Activated CD8-positive, alpha-beta T cell treated with anti-CD3 and anti-CD28 coated beads for 36 hours (primary cell): ENCODE data around the gene ABCC11. TPM values are rescaled to one million over a fixed set of nuclear protein-coding genes. Genes with fewer than 3 reads are reported as not detected.

Experiments
- ATAC-seq: fragments of 200-7000 bp; cut with Tn5 transposase; one replicate; pipeline ENCODE4 v1.10.0; 2021; ENCODE audit warnings: mild to moderate bottlenecking, moderate library complexity
- CTCF ChIA-PET: fragments of 350-600 bp; sonication (Branson Sonifier 250); formaldehyde crosslinking; loops from one replicate; lab custom pipeline; 2021; ENCODE audit warnings: antibody characterized with exemption; lab: Charles Lee
- POLR2A ChIA-PET: fragments of 350-600 bp; sonication (Branson Sonifier 250); formaldehyde crosslinking; loops from one replicate; lab custom pipeline; 2021; ENCODE audit warnings: antibody characterized with exemption; lab: Charles Lee
- DNase-seq: peaks from one replicate; pipeline ENCODE4 v3.0.0-alpha.2; 2020
- H3K27ac Mint-ChIP-seq: one replicate; pipeline ENCODE4 v1.8.0; 2021; ENCODE audit warnings: mild to moderate bottlenecking, mixed read lengths
- H3K27me3 Mint-ChIP-seq: one replicate; pipeline ENCODE4 v1.8.0; 2021; ENCODE audit warnings: mixed read lengths
- H3K36me3 Mint-ChIP-seq: one replicate; pipeline ENCODE4 v1.8.0; 2021; ENCODE audit warnings: low read depth, mixed read lengths
- H3K4me1 Mint-ChIP-seq: one replicate; pipeline ENCODE4 v1.8.0; 2021; ENCODE audit warnings: low read depth, mixed read lengths
- H3K4me3 Mint-ChIP-seq: one replicate; pipeline ENCODE4 v1.8.0; 2021; ENCODE audit warnings: mild to moderate bottlenecking, moderate library complexity, mixed read lengths
- H3K9me3 Mint-ChIP-seq: one replicate; pipeline ENCODE4 v1.8.0; 2021; ENCODE audit warnings: mixed read lengths
- intact Hi-C: fragments of 100-400 bp; cut with micrococcal nuclease; formaldehyde crosslinking; loops from one replicate; pipeline ENCODE4 v1.10.0; 2022
- total RNA-seq, 2 experiments: library from RNA; stranded (reverse); gene quantifications; one replicate each; pipeline ENCODE4 v1.2.3, GENCODE V29; 2021
- TF ChIP-seq, protein P1 (sequence below): fragments of 200-600 bp; IDR thresholded peaks from one replicate; pipeline ENCODE4 v1.8.0; 2022; ENCODE audit warnings: antibody characterized with exemption, mild to moderate bottlenecking

ABCC11 gene
- total RNA-seq, 2 experiments from 2014 or later: 0.16 to 0.54 TPM

DNA sequence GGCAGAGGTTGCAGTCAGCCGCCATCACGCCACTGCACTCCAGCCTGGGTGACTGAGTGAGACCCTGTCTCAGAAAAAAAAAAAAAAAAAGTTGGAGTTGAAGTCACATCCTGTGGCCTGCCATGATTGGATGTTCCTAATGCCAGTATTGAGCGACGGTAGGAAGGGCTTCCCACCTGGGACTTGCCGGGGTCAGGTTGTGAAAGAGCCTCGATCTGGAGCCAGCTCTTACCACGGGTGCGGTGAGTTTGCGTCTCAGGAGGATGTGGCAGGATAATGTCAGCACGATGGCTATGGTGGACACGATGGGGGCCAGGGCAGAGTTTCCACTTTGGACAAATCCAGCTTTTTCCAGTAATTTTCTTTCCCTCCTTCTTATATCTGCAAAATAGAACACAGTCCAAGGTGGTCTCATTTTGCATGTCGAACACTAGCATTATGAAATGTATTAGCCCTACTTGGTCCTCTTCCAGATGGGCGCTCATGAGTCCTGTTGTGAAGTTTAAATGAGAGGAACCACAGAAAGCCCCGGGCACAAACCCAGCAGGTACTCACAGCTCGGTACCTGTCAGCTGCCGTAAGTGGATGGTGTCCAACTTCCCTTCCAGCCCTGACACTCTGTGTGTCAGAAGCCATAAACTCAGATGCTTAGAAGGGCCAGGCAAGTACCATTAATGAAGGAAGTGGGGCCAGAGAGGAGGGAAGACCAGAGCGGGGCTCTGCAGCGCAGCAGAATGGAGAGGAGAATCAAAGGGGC, 113.7 kb downstream of the ABCC11 start:
- no peak for ATAC-seq

DNA sequence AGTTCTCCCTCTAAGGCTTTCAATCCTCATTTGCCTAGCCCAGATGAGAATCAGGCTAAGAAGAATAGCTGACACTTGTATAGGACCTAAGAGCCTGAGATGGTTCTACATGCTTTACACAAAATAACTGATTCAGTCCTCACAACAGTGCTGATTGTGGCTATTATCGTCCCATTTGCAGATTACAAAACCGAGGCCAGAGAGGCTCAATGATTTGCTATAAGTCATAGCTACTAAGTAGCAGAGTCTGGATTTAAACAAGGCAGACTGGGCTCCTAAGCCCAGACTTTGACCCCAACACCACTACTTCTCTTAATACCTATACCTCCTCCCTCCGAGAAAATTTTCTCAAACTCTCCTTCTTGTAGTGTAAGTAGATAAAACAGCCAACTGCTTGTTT, 114.6 kb downstream of the ABCC11 start:
- ChIA-PET POLR2A (no interaction called here), CTCF (interaction anchor here (0.6 kb wide), 1 partner anchor 15 kb away, joined by 3 read pairs; no protein-coding TSS in a partner anchor)
- intact Hi-C loops: no loop called here
- H3K27ac Mint-ChIP-seq: no peak overlapping the region
- no peaks in the 10 kb centered on the region for H3K4me1 Mint-ChIP-seq
- TF ChIP-seq, protein P1, sequence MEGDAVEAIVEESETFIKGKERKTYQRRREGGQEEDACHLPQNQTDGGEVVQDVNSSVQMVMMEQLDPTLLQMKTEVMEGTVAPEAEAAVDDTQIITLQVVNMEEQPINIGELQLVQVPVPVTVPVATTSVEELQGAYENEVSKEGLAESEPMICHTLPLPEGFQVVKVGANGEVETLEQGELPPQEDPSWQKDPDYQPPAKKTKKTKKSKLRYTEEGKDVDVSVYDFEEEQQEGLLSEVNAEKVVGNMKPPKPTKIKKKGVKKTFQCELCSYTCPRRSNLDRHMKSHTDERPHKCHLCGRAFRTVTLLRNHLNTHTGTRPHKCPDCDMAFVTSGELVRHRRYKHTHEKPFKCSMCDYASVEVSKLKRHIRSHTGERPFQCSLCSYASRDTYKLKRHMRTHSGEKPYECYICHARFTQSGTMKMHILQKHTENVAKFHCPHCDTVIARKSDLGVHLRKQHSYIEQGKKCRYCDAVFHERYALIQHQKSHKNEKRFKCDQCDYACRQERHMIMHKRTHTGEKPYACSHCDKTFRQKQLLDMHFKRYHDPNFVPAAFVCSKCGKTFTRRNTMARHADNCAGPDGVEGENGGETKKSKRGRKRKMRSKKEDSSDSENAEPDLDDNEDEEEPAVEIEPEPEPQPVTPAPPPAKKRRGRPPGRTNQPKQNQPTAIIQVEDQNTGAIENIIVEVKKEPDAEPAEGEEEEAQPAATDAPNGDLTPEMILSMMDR: no peak
- ATAC-seq (no peak), DNase-seq (no peak)
- H3K4me3 Mint-ChIP-seq: no peak overlapping the region
- H3K9me3 Mint-ChIP-seq: no peaks in the 10 kb centered on the region
- H3K36me3 Mint-ChIP-seq: no peaks in the 10 kb centered on the region
- peaks cover 6% of the 10 kb centered on the region for H3K27me3 Mint-ChIP-seq

More for the DNA sequence above, 113.7 kb downstream of the ABCC11 start:
- intact Hi-C loops: no loop called here
- H3K4me1 Mint-ChIP-seq: no peaks in the 10 kb centered on the region
- H3K27me3 Mint-ChIP-seq: peaks cover 6% of the 10 kb centered on the region
- ChIA-PET CTCF (no interaction called here), POLR2A (no interaction called here)
- no peak overlapping the region for H3K4me3 Mint-ChIP-seq
- TF ChIP-seq, protein P1: no peak
- H3K9me3 Mint-ChIP-seq: no peaks in the 10 kb centered on the region
- H3K36me3 Mint-ChIP-seq: no peaks in the 10 kb centered on the region
- H3K27ac Mint-ChIP-seq: no peak overlapping the region
- no peak for DNase-seq

DNA sequence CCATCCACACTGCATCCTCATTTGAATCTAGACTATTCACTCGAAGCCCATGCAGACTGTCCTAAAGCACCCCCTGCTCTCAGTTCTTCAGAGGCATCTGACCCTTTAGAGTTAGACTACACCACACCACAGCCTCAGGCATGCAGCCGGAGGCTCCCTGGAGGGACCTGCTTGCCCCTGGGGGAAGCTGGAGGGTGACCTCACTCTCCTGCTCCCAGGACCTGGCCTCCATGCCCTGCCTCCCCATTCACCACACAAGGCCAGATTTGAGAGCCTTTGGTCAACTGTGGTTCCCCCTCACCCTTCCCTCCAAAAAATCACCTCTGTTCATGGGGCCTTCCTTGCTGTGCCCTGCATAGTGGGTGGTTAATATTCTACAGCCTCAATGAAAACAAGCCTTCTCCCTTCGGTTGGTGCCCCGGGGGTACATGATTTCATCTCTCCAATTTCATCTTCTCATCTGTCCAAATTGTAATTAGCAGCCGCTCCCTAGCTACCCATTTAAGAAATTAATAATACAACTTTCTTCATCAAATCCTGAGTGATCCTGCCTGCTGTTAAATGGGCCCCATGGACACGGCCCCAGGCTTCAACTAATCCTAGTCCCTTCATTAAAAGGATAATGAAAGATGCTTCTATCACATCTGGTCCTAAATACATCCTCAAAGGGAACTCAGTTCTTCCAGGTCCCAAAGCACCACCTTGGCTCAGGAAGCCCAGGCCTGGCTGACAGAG, 116.0 kb downstream of the ABCC11 start:
- Mint-ChIP-seq H3K4me3 (no peak overlapping the region), H3K9me3 (no peaks in the 10 kb centered on the region), H3K4me1 (no peaks in the 10 kb centered on the region), H3K27ac (no peak overlapping the region), H3K27me3 (peaks cover 6% of the 10 kb centered on the region), H3K36me3 (no peaks in the 10 kb centered on the region)
- TF ChIP-seq, protein P1: no peak
- intact Hi-C loops: no loop called here
- ATAC-seq (no peak), DNase-seq (no peak)
- ChIA-PET POLR2A (no interaction called here), CTCF (no interaction called here)

DNA sequence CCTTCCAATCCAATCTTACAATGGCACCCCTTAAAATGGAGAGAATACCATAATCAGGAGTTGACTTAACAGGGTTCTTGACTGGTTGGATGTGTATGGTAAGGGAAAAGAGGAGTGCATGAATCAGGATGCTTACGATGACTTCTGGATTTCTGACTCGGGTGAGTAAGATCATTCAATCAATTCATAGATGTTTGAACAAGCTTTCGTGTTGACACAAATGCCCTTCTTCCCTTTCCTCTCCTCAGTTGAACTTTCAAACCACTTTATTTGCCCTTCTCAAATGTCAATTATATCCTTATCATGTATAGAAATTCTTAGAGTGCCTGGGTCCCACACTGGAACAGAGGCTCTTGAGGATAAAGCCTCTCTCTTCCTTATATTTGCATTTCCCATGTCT, 117.4 kb downstream of the ABCC11 start:
- no peaks in the 10 kb centered on the region for H3K36me3 Mint-ChIP-seq
- intact Hi-C loops: no loop called here
- TF ChIP-seq, protein P1: no peak
- no peak overlapping the region for H3K4me3 Mint-ChIP-seq
- H3K9me3 Mint-ChIP-seq: no peaks in the 10 kb centered on the region
- ATAC-seq: no peak
- no peaks in the 10 kb centered on the region for H3K4me1 Mint-ChIP-seq
- H3K27me3 Mint-ChIP-seq: peaks cover 8% of the 10 kb centered on the region
- no peak overlapping the region for H3K27ac Mint-ChIP-seq
- POLR2A ChIA-PET: no interaction called here
- no peak for DNase-seq
- CTCF ChIA-PET: interaction anchor here (1.6 kb wide), 1 partner anchor 26 kb away, joined by 3 read pairs; no protein-coding TSS in a partner anchor

DNA sequence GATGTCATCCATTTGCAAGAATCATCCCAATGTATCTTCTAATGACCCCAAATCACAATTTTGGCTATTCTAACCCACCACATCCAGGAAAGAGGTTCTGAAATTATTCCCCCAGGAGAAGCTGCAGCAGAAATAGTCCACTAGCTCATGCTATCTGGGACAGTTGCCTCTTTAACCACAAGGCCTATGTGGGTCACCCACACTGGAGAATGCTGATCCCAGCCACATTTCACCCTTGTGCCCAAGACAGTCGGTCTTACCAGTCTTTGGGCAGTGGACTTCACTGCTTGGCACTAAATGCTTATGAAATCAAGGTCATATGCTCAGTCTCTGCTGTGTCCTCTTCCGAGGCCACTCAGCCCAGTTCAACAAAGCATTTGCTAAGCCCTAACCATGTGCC, 118.6 kb downstream of the ABCC11 start:
- Mint-ChIP-seq H3K4me3 (no peak overlapping the region), H3K27me3 (peaks cover 15% of the 10 kb centered on the region), H3K9me3 (no peaks in the 10 kb centered on the region), H3K27ac (no peak overlapping the region), H3K4me1 (no peaks in the 10 kb centered on the region), H3K36me3 (no peaks in the 10 kb centered on the region)
- ChIA-PET POLR2A (no interaction called here), CTCF (no interaction called here)
- DNase-seq (no peak), ATAC-seq (no peak)
- TF ChIP-seq, protein P1: no peak
- intact Hi-C loops: no loop called here
